Cortex of kidney (tissue), 1 donor: ENCODE results near the gene RARG.

Source experiments
- DNase-seq: peaks from one replicate; lab custom pipeline; 2025; lab: John Stamatoyannopoulos, UW

RARG gene

GRCh38 chr12:53244337-53244736 lies 12.3 kb upstream of the RARG start:
- DNase-seq = no peak

GRCh38 chr12:53241623-53242412 lies 9.8 kb upstream of the RARG start:
- DNase-seq = no peak

- DNase-seq = no peak
These were observed 7.7 kb upstream of the RARG start for GRCh38 chr12:53239643-53240258.

- no peak for DNase-seq
These were observed 4.6 kb upstream of the RARG start for GRCh38 chr12:53236443-53237111.

- DNase-seq = no peak
These were observed 3.9 kb upstream of the RARG start for GRCh38 chr12:53235742-53236442.

- no peak for DNase-seq
These were observed 3.2 kb upstream of the RARG start for GRCh38 chr12:53235164-53235563.

GRCh38 chr12:53234271-53234914 lies 2.4 kb upstream of the RARG start:
- DNase-seq = no peak

- DNase-seq = no peak
These were observed 1.7 kb upstream of the RARG start for GRCh38 chr12:53233671-53234121.

- no peak for DNase-seq
These were observed 845 bp upstream of the RARG start for GRCh38 chr12:53232646-53233461.

- DNase-seq = no peak
These were observed 413 bp downstream of the RARG start for GRCh38 chr12:53231671-53231920.

GRCh38 chr12:53230108-53230845 lies 1.7 kb downstream of the RARG start:
- DNase-seq = no peak

- no peak for DNase-seq
These were observed 2.6 kb downstream of the RARG start for GRCh38 chr12:53229454-53229853.

GRCh38 chr12:53227836-53228235 lies 4.2 kb downstream of the RARG start:
- DNase-seq = no peak

GRCh38 chr12:53227341-53227740 lies 4.7 kb downstream of the RARG start:
- DNase-seq = no peak

- DNase-seq = no peak
These were observed 5.2 kb downstream of the RARG start for GRCh38 chr12:53226815-53227214.

GRCh38 chr12:53225635-53226424 lies 6.2 kb downstream of the RARG start:
- no peak for DNase-seq

GRCh38 chr12:53224897-53225634 lies 6.9 kb downstream of the RARG start:
- DNase-seq = no peak

- DNase-seq = no peak
These were observed 7.7 kb downstream of the RARG start for GRCh38 chr12:53224061-53224896.
